ENCODE data around the gene ZNF391. TPM values are rescaled to one million over a fixed set of nuclear protein-coding genes. Genes with fewer than 3 reads are reported as not detected.

Gene ZNF391
- total and polyA plus RNA-seq, 7 experiments from 2014 or later: 0.19 to 5.7 (median 3.4) TPM

DNA sequence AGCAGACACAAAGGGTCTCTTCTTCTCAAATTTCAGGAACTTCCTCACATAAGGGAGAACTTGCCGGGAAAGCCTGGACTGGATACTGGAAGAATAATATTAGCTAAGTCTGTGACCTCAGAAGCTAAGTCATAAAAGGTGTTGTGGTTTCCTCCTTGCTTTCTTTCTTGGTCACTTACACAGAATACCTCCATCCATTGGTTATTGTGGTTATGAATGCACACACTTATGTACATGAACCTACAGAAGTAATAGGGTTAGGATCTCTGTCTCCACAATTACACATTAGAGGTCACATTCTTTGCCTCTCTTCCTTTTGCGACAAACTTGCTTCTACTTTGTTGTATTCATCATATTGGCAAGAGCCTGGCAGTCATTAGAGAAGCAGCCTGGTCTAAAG is 40.4 kb downstream of the ZNF391 start:
- POLR2A ChIA-PET: no interaction called here
- Mint-ChIP-seq H3K4me1 (no peaks in the 10 kb centered on the region), H3K27ac (no peak overlapping the region), H3K9me3 (peaks cover 0 to 15% (median 7%) of the 10 kb centered on the region in 11 donors), H3K36me3 (no peaks in the 10 kb centered on the region), H3K4me3 (no peak overlapping the region), H3K27me3 (peaks cover 0 to 21% (median 7%) of the 10 kb centered on the region in 5 donors)
- H3K27ac ChIP-seq (ENCODE audit: low read depth, low read length): no peak overlapping the region
- H3K4me1 ChIP-seq (ENCODE audit: control insufficient read depth in 2 of 2, insufficient read depth in 2 of 2, low read length in 2 of 2): no peaks in the 10 kb centered on the region
- no peak for DNase-seq
- H3K4me3 ChIP-seq (ENCODE audit: low read length): no peak overlapping the region
- peaks cover 0 to 4% of the 10 kb centered on the region in 2 donors for H3K27me3 ChIP-seq (ENCODE audit: control insufficient read depth in 2 of 2, insufficient read depth in 2 of 2, low read length in 2 of 2)
- intact Hi-C loops (cut with micrococcal nuclease): no loop called here
- no peaks in the 10 kb centered on the region for H3K9me3 ChIP-seq (ENCODE audit: control insufficient read depth in 2 of 3, low read length in 3 of 3)
- no peak for ATAC-seq
- no peaks in the 10 kb centered on the region for H3K36me3 ChIP-seq (ENCODE audit: control insufficient read depth in 2 of 3, insufficient read depth in 3 of 3, low read length in 3 of 3)
- CTCF ChIA-PET: no interaction called here

DNA sequence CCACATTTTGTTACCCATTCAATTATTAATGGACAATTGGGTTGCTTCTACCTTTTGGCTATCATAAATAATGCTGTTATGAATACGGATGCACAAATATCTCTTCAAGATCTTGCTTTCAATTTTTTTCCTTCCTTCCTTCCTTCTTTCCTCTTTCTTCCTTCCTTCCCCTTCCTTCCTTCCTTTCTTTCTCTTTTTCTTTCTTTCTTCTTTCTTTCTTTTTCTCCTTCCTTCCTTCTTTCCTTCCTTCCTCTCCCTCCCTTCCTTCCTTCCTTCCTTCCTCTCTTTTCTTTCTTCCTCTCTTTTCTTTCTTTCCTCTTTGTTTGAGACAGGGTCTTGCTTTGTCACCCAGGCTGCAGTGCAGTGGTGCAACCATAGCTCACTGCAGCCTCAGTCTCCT is 45.2 kb downstream of the ZNF391 start:
- no peak overlapping the region for H3K27ac ChIP-seq (ENCODE audit: low read depth, low read length)
- Mint-ChIP-seq H3K27me3 (peaks cover 0 to 32% (median 18%) of the 10 kb centered on the region in 5 donors), H3K9me3 (peaks cover 0 to 47% (median 17%) of the 10 kb centered on the region in 11 donors), H3K4me3 (no peak overlapping the region), H3K27ac (no peak overlapping the region), H3K36me3 (peaks cover 0 to 15% (median 3%) of the 10 kb centered on the region in 5 donors), H3K4me1 (no peaks in the 10 kb centered on the region)
- intact Hi-C loops (cut with micrococcal nuclease): no loop called here
- no peak for DNase-seq
- no peaks in the 10 kb centered on the region for H3K36me3 ChIP-seq (ENCODE audit: control insufficient read depth in 2 of 3, insufficient read depth in 3 of 3, low read length in 3 of 3)
- H3K4me1 ChIP-seq (ENCODE audit: control insufficient read depth in 2 of 2, insufficient read depth in 2 of 2, low read length in 2 of 2): no peaks in the 10 kb centered on the region
- H3K27me3 ChIP-seq (ENCODE audit: control insufficient read depth in 2 of 2, insufficient read depth in 2 of 2, low read length in 2 of 2): no peaks in the 10 kb centered on the region
- H3K4me3 ChIP-seq (ENCODE audit: low read length): no peak overlapping the region
- ChIA-PET CTCF (no interaction called here), POLR2A (no interaction called here)
- no peak for ATAC-seq
- H3K9me3 ChIP-seq (ENCODE audit: control insufficient read depth in 2 of 3, low read length in 3 of 3): no peaks in the 10 kb centered on the region

DNA sequence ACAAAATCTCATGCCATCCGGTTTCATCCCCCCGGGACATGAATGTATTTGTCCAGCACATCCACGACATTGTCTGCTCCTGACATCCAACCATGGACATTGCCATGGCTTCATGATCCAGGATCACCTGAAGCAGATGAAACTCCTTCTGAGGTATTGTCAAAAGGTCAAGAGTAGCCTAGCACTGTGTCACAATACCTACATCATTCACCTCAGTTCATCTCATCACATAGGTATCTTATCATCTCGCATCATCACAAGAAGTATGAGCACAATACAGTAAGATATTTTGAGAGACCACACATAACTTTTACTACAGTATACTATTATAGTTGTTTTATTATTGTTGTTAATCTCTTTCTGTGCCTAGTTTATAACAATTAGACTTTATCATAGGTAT is 50.8 kb downstream of the ZNF391 start:
- Mint-ChIP-seq H3K9me3 (peaks cover 3 to 51% (median 23%) of the 10 kb centered on the region in 11 donors), H3K4me3 (no peak overlapping the region), H3K4me1 (no peaks in the 10 kb centered on the region), H3K27me3 (peaks cover 0 to 13% (median 9%) of the 10 kb centered on the region in 5 donors), H3K27ac (no peak overlapping the region), H3K36me3 (peaks cover 0 to 30% (median 10%) of the 10 kb centered on the region in 5 donors)
- DNase-seq: no peak
- Histone ChIP-seq H3K9me3 (ENCODE audit: control insufficient read depth in 2 of 3, low read length in 3 of 3) (no peaks in the 10 kb centered on the region), H3K4me3 (ENCODE audit: low read length) (no peak overlapping the region), H3K27me3 (ENCODE audit: control insufficient read depth in 2 of 2, insufficient read depth in 2 of 2, low read length in 2 of 2) (no peaks in the 10 kb centered on the region), H3K36me3 (ENCODE audit: control insufficient read depth in 2 of 3, insufficient read depth in 3 of 3, low read length in 3 of 3) (no peaks in the 10 kb centered on the region), H3K27ac (ENCODE audit: low read depth, low read length) (no peak overlapping the region), H3K4me1 (ENCODE audit: control insufficient read depth in 2 of 2, insufficient read depth in 2 of 2, low read length in 2 of 2) (no peaks in the 10 kb centered on the region)
- ChIA-PET POLR2A (no interaction called here), CTCF (no interaction called here)
- intact Hi-C loops (cut with micrococcal nuclease): no loop called here
- ATAC-seq: no peak

GRCh38 chr6:27441001-27441400 is 52.4 kb downstream of the ZNF391 start:
- Mint-ChIP-seq H3K9me3 (peaks cover 6 to 35% (median 23%) of the 10 kb centered on the region in 11 donors), H3K36me3 (peaks cover 8 to 33% (median 13%) of the 10 kb centered on the region in 5 donors), H3K4me3 (no peak overlapping the region), H3K27ac (no peak overlapping the region), H3K4me1 (no peaks in the 10 kb centered on the region), H3K27me3 (peaks cover 0 to 6% (median 2%) of the 10 kb centered on the region in 5 donors)
- no peaks in the 10 kb centered on the region for H3K4me1 ChIP-seq (ENCODE audit: control insufficient read depth in 2 of 2, insufficient read depth in 2 of 2, low read length in 2 of 2)
- H3K36me3 ChIP-seq (ENCODE audit: control insufficient read depth in 2 of 3, insufficient read depth in 3 of 3, low read length in 3 of 3): no peaks in the 10 kb centered on the region
- POLR2A ChIA-PET: no interaction called here
- DNase-seq: no peak
- peaks cover 0 to 14% (median 0%) of the 10 kb centered on the region in 3 experiments for H3K9me3 ChIP-seq (ENCODE audit: control insufficient read depth in 2 of 3, low read length in 3 of 3)
- intact Hi-C loops (cut with micrococcal nuclease): no loop called here
- CTCF ChIA-PET: no interaction called here
- no peak for ATAC-seq
- H3K27ac ChIP-seq (ENCODE audit: low read depth, low read length): no peak overlapping the region
- H3K4me3 ChIP-seq (ENCODE audit: low read length): no peak overlapping the region
- H3K27me3 ChIP-seq (ENCODE audit: control insufficient read depth in 2 of 2, insufficient read depth in 2 of 2, low read length in 2 of 2): no peaks in the 10 kb centered on the region

DNA sequence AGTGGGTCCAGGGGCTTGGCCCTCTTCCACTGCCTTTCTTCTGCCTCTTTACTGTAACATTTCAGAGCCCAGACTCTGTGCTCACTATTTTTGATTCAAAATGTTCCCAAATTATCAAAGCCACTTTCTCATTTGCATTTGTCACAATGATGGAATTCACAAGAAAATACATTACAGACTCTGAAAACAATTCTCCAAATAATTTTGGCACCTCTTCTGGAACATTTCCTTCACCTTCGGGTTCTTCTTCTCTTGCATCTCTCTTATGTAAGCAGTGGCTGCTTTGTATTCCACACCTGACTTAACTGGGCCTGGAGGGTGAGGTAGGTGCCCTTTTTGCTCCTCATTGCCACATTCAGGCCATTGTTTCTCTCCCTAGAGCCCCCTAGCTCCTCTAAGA is 54.4 kb downstream of the ZNF391 start:
- H3K4me1 ChIP-seq (ENCODE audit: control insufficient read depth in 2 of 2, insufficient read depth in 2 of 2, low read length in 2 of 2): no peaks in the 10 kb centered on the region
- peaks cover 0 to 1% (median 0%) of the 10 kb centered on the region in 5 donors for H3K27me3 Mint-ChIP-seq
- H3K36me3 ChIP-seq (ENCODE audit: control insufficient read depth in 2 of 3, insufficient read depth in 3 of 3, low read length in 3 of 3): no peaks in the 10 kb centered on the region
- H3K36me3 Mint-ChIP-seq: peaks cover 11 to 38% (median 14%) of the 10 kb centered on the region in 5 donors
- ChIA-PET POLR2A (no interaction called here), CTCF (no interaction called here)
- no peaks in the 10 kb centered on the region for H3K4me1 Mint-ChIP-seq
- H3K27ac Mint-ChIP-seq: no peak overlapping the region
- H3K27ac ChIP-seq (ENCODE audit: low read depth, low read length): no peak overlapping the region
- no peak overlapping the region for H3K4me3 Mint-ChIP-seq
- H3K9me3 ChIP-seq (ENCODE audit: control insufficient read depth in 2 of 3, low read length in 3 of 3): peaks cover 0 to 23% (median 0%) of the 10 kb centered on the region in 3 experiments
- H3K9me3 Mint-ChIP-seq: peaks cover 6 to 49% (median 27%) of the 10 kb centered on the region in 11 donors
- ATAC-seq (no peak), DNase-seq (no peak)
- no peak overlapping the region for H3K4me3 ChIP-seq (ENCODE audit: low read length)
- H3K27me3 ChIP-seq (ENCODE audit: control insufficient read depth in 2 of 2, insufficient read depth in 2 of 2, low read length in 2 of 2): no peaks in the 10 kb centered on the region
- intact Hi-C loops (cut with micrococcal nuclease): no loop called here

DNA sequence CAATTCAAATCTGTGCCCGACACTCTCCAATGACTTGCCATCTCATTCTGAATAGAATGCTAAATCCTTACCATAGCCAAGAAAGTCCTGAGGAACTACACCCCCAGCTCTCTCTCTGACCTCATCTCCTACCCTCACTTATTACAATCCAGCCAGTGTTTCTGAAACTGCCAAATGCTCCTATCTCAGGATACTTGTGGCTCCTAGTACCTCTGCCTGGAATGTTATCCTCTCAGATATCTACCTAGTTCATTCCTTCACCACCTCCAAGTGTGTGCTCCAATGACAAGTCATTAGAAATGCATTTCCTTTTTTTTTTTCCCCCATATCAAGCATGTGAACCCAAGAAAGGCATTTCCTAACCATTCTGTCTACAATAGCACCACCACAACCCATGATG is 59.9 kb downstream of the ZNF391 start:
- Mint-ChIP-seq H3K27ac (no peak overlapping the region), H3K4me3 (peak overlapping the region in 1 of 10 donors; percentile 33), H3K27me3 (no peaks in the 10 kb centered on the region), H3K4me1 (no peaks in the 10 kb centered on the region), H3K9me3 (peaks cover 0 to 73% (median 50%) of the 10 kb centered on the region in 11 donors), H3K36me3 (peaks cover 36 to 70% (median 56%) of the 10 kb centered on the region in 5 donors)
- intact Hi-C loops (cut with micrococcal nuclease): no loop called here
- Histone ChIP-seq H3K4me3 (ENCODE audit: low read length) (no peak overlapping the region), H3K9me3 (ENCODE audit: control insufficient read depth in 2 of 3, low read length in 3 of 3) (peaks cover 21 to 75% (median 36%) of the 10 kb centered on the region in 3 experiments), H3K27me3 (ENCODE audit: control insufficient read depth in 2 of 2, insufficient read depth in 2 of 2, low read length in 2 of 2) (no peaks in the 10 kb centered on the region), H3K4me1 (ENCODE audit: control insufficient read depth in 2 of 2, insufficient read depth in 2 of 2, low read length in 2 of 2) (no peaks in the 10 kb centered on the region), H3K36me3 (ENCODE audit: control insufficient read depth in 2 of 3, insufficient read depth in 3 of 3, low read length in 3 of 3) (peaks cover 11 to 24% (median 17%) of the 10 kb centered on the region in 3 experiments), H3K27ac (ENCODE audit: low read depth, low read length) (no peak overlapping the region)
- ATAC-seq (no peak), DNase-seq (no peak)
- ChIA-PET CTCF (no interaction called here), POLR2A (no interaction called here)

DNA sequence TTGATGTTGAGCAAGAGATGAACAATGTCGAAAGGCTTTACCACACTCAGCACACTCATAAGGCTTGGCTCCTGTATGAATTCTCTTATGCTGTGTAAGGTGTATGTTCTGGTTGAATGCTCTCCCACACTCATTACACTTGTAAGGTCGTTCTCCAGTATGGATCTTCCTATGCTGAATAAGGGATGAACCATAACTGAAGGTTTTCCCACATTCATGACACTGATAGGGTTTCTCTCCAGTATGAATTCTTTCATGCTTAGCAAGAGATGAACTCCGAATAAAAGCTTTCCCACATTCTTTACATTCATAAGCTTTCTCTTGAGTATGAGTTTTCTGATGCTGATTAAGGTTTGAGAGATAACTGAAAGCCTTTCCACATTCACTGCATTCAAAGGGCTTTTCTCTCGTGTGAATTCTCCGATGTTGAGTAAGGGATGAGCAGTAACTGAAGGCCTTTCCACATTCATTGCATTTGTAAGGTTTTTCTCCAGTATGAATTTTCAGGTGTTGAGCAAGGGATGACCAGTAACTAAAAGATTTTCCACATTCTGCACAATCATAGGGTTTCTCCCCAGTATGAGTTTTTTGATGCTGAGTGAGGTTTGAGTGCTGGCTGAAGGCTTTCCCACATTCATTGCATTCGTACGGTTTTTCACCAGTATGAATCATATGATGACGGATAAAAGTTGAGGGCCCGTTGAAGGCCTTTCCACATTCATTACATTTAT is 63.3 kb downstream of the ZNF391 start:
- CTCF ChIA-PET: no interaction called here
- DNase-seq: no peak
- Histone ChIP-seq H3K27ac (ENCODE audit: low read depth, low read length) (no peak overlapping the region), H3K4me1 (ENCODE audit: control insufficient read depth in 2 of 2, insufficient read depth in 2 of 2, low read length in 2 of 2) (no peaks in the 10 kb centered on the region), H3K4me3 (ENCODE audit: low read length) (no peak overlapping the region), H3K36me3 (ENCODE audit: control insufficient read depth in 2 of 3, insufficient read depth in 3 of 3, low read length in 3 of 3) (peaks cover 41 to 58% (median 50%) of the 10 kb centered on the region in 3 experiments), H3K9me3 (ENCODE audit: control insufficient read depth in 2 of 3, low read length in 3 of 3) (peaks cover 27 to 83% (median 49%) of the 10 kb centered on the region in 3 experiments), H3K27me3 (ENCODE audit: control insufficient read depth in 2 of 2, insufficient read depth in 2 of 2, low read length in 2 of 2) (no peaks in the 10 kb centered on the region)
- intact Hi-C loops (cut with micrococcal nuclease): no loop called here
- H3K27ac Mint-ChIP-seq: no peak overlapping the region
- H3K4me1 Mint-ChIP-seq: peaks cover 0 to 2% (median 0%) of the 10 kb centered on the region in 7 donors
- peaks cover 52 to 91% (median 82%) of the 10 kb centered on the region in 5 donors for H3K36me3 Mint-ChIP-seq
- peaks cover 0 to 95% (median 73%) of the 10 kb centered on the region in 11 donors for H3K9me3 Mint-ChIP-seq
- H3K4me3 Mint-ChIP-seq: no peak overlapping the region
- no peaks in the 10 kb centered on the region for H3K27me3 Mint-ChIP-seq
- POLR2A ChIA-PET: interaction anchor here (0.6 kb wide), 1 partner anchor 148 kb away, joined by 3 read pairs; no protein-coding TSS in a partner anchor
- no peak for ATAC-seq
